SU-DHL-6 (cell line): Measurements from ENCODE around the gene SEMA5A.

Experiments
- CTCF ChIP-seq: fragments of 200-600 bp; sonication (generic); IDR thresholded peaks from one replicate; pipeline ENCODE4 v1.5.1; 2017; ENCODE audit warnings: antibody characterized with exemption, mild to moderate bottlenecking, low read length, moderate library complexity; ENCODE audit not compliant: insufficient read depth, poor library complexity, severe bottlenecking
- EZH2phosphoT487 ChIP-seq: fragments of 200-600 bp; sonication (generic), shearing (Covaris generic); conservative IDR thresholded peaks from 2 replicates; pipeline ENCODE4 v1.6.1; 2018; ENCODE audit warnings: mild to moderate bottlenecking, antibody characterized with exemption, low read length, moderate library complexity, mixed read lengths

- TF ChIP-seq EZH2phosphoT487 = no peak
- no peak for TF ChIP-seq CTCF
These were observed 347.5 kb downstream of the SEMA5A start for GRCh38 chr5:9198394-9198793.
